IMR-90 (cell line): Measurements from ENCODE around the gene RPRML.

Experiments
- BHLHE40 ChIP-seq: fragments of 150-350 bp; IDR thresholded peaks from 2 replicates; pipeline ENCODE4 v1.6.1; 2016; ENCODE audit warnings: mild to moderate bottlenecking, low read depth, low read length
- CEBPB ChIP-seq: IDR thresholded peaks from 2 replicates; pipeline ENCODE4 v1.6.1; 2012; ENCODE audit warnings: low read depth, low read length, improper control_type of control experiment
- CTCF ChIP-seq: conservative IDR thresholded peaks from 2 replicates; pipeline ENCODE4 v1.5.1; 2012; ENCODE audit warnings: mild to moderate bottlenecking, low read depth, low read length, improper control_type of control experiment
- MAFK ChIP-seq: IDR thresholded peaks from 2 replicates; pipeline ENCODE4 v1.6.1; 2012; ENCODE audit warnings: low read depth, low read length, improper control_type of control experiment
- MXI1 ChIP-seq: IDR thresholded peaks from 2 replicates; pipeline ENCODE4 v1.6.1; 2012; ENCODE audit warnings: low read depth, mild to moderate bottlenecking, low read length, moderate library complexity, borderline replicate concordance
- NFE2L2 ChIP-seq: fragments of 150-350 bp; IDR thresholded peaks from 2 replicates; pipeline ENCODE4 v1.6.1; 2016; ENCODE audit warnings: low read depth, mild to moderate bottlenecking, low read length
- POLR2A ChIP-seq: IDR thresholded peaks from 2 replicates; pipeline ENCODE4 v1.6.1; 2012; ENCODE audit warnings: mild to moderate bottlenecking, low read depth, low read length
- RAD21 ChIP-seq: IDR thresholded peaks from 2 replicates; pipeline ENCODE4 v1.6.1; 2012; ENCODE audit warnings: low read length, improper control_type of control experiment
- RCOR1 ChIP-seq: IDR thresholded peaks from 2 replicates; pipeline ENCODE4 v1.6.1; 2012; ENCODE audit warnings: mild to moderate bottlenecking, low read length, improper control_type of control experiment; ENCODE audit not compliant: insufficient replicate concordance
- RFX5 ChIP-seq: IDR thresholded peaks from 2 replicates; pipeline ENCODE4 v1.8.0; 2012; ENCODE audit warnings: low read depth, mild to moderate bottlenecking, low read length, moderate library complexity
- SMC3 ChIP-seq: fragments of 150-350 bp; IDR thresholded peaks from 2 replicates; pipeline ENCODE4 v1.6.1; 2016; ENCODE audit warnings: low read depth, mild to moderate bottlenecking, antibody characterized with exemption, low read length, moderate library complexity
- USF2 ChIP-seq: fragments of 150-350 bp; IDR thresholded peaks from 2 replicates; pipeline ENCODE4 v1.6.1; 2017; ENCODE audit warnings: mild to moderate bottlenecking, antibody characterized with exemption, low read length, low read depth
- TF ChIP-seq, protein P1 (sequence below): fragments of 150-350 bp; IDR thresholded peaks from 2 replicates; pipeline ENCODE4 v1.6.1; 2016; ENCODE audit warnings: low read depth, mild to moderate bottlenecking, low read length, moderate library complexity, borderline replicate concordance

DNA sequence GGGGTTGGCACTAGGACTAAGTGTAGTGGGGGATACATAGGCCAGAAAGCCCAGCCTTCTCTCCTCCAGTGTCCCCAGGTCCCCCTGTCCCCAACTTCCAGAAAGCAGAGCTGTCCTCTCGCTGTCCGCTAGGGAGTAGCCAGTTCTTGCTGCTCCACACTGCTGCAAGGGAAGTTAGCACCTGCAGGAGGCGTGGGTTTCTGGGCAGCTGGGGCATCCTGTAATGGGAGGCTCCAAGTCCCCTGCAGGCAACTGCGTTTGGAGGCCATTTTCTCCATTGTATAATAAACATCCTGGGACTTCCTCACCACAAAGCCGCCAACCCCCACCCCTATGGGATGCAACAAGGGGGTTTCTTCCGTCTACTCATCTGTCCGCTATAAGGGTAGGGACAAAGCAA, 1.7 kb downstream of the RPRML start:
- TF ChIP-seq CTCF (0 out of 2 replicates have a peak, but pooled peaks have one; percentile 12), RAD21 (no peak), MAFK (no peak), POLR2A (no peak), USF2 (no peak), CEBPB (no peak), SMC3 (no peak), BHLHE40 (no peak), NFE2L2 (no peak), MXI1 (no peak), RCOR1 (no peak), RFX5 (no peak)
- TF ChIP-seq, protein P1, sequence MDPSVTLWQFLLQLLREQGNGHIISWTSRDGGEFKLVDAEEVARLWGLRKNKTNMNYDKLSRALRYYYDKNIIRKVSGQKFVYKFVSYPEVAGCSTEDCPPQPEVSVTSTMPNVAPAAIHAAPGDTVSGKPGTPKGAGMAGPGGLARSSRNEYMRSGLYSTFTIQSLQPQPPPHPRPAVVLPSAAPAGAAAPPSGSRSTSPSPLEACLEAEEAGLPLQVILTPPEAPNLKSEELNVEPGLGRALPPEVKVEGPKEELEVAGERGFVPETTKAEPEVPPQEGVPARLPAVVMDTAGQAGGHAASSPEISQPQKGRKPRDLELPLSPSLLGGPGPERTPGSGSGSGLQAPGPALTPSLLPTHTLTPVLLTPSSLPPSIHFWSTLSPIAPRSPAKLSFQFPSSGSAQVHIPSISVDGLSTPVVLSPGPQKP = no peak
